Stomach smooth muscle (tissue), 2 donors: Measurements from ENCODE around the gene TTC7B.

Experiments
- H3K27ac ChIP-seq: one replicate; pipeline ENCODE4 v1.7.0; 2013; ENCODE audit warnings: mild to moderate bottlenecking, low read length, inconsistent platforms
- H3K27me3 ChIP-seq, 2 donors: one replicate each; pipeline ENCODE4 v1.7.0; 2013; ENCODE audit warnings: low read length in 2 of 2; ENCODE audit not compliant: insufficient read depth in 2 of 2, control insufficient read depth in 1 of 2
- H3K36me3 ChIP-seq, 2 donors: one replicate each; pipeline ENCODE4 v1.7.0; 2013; ENCODE audit warnings: low read length in 2 of 2; ENCODE audit not compliant: control insufficient read depth in 2 of 2, insufficient read depth in 2 of 2
- H3K4me1 ChIP-seq: one replicate; pipeline ENCODE4 v1.7.0; 2013; ENCODE audit warnings: low read length; ENCODE audit not compliant: control insufficient read depth, insufficient read depth
- H3K4me3 ChIP-seq, 2 donors: one replicate each; pipeline ENCODE4 v1.7.0; 2013; ENCODE audit warnings: low read length in 2 of 2
- H3K9ac ChIP-seq, 2 donors: one replicate each; pipeline ENCODE4 v1.7.0; 2013; ENCODE audit warnings: low read length in 2 of 2, mild to moderate bottlenecking in 1 of 2
- H3K9me3 ChIP-seq, 2 donors: one replicate each; pipeline ENCODE4 v1.7.0; 2013; ENCODE audit warnings: low read length in 2 of 2; ENCODE audit not compliant: control insufficient read depth in 2 of 2
- donor health status: healthy.
- donor health status: Pancreatic carcinoma.

The TTC7B gene

GRCh38 chr14:90576981-90577660 is 239.1 kb downstream of the TTC7B start:
- Histone ChIP-seq H3K36me3 (peaks cover 0 to 12% of the 10 kb centered on the region in 2 donors), H3K4me1 (peaks cover 28% of the 10 kb centered on the region), H3K27me3 (no peaks in the 10 kb centered on the region), H3K4me3 (no peak overlapping the region), H3K9me3 (no peaks in the 10 kb centered on the region), H3K9ac (no peak overlapping the region), H3K27ac (peak overlapping the region; percentile 24)

- H3K4me1 ChIP-seq, result peaks cover 28% of the 10 kb centered on the region
Measured at GRCh38 chr14:90576581-90576980, 239.6 kb downstream of the TTC7B start.

GRCh38 chr14:90575781-90576180 is 240.4 kb downstream of the TTC7B start:
- Histone ChIP-seq H3K27ac (no peak overlapping the region), H3K36me3 (peaks cover 0 to 14% of the 10 kb centered on the region in 2 donors), H3K9ac (no peak overlapping the region), H3K27me3 (no peaks in the 10 kb centered on the region), H3K4me3 (no peak overlapping the region), H3K9me3 (no peaks in the 10 kb centered on the region), H3K4me1 (peaks cover 26% of the 10 kb centered on the region)

More at GRCh38 chr14:90576581-90576980, 239.6 kb downstream of the TTC7B start:
- Histone ChIP-seq H3K27me3 (no peaks in the 10 kb centered on the region), H3K9me3 (no peaks in the 10 kb centered on the region), H3K9ac (no peak overlapping the region), H3K36me3 (peaks cover 0 to 12% of the 10 kb centered on the region in 2 donors), H3K27ac (no peak overlapping the region), H3K4me3 (no peak overlapping the region)

DNA sequence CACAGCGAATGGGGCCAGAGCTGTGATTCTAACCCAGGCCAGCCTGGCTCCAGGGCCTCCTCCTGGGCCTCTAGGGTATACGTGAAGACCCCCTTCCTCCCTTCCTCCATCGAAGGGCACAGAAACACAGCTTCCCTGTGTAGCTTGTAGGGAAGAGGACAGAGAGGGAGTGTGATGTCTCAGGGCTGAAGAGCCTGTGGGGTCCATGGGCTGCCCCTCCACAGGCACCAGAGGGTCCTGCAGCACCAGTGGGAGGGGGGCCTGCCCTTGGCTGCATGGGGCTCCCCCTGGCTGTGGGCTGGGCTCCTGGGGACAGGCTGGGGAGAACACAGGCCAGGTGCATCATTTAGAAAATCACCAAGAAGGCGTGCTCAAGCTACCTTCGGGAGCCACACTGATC is 240.9 kb downstream of the TTC7B start:
- Histone ChIP-seq H3K4me1 (peaks cover 22% of the 10 kb centered on the region), H3K9ac (no peak overlapping the region), H3K9me3 (no peaks in the 10 kb centered on the region), H3K36me3 (peaks cover 0 to 16% of the 10 kb centered on the region in 2 donors), H3K27me3 (no peaks in the 10 kb centered on the region), H3K4me3 (no peak overlapping the region), H3K27ac (peak overlapping the region; percentile 55)

GRCh38 chr14:90574188-90575131 is 241.8 kb downstream of the TTC7B start:
- peaks cover 0 to 19% of the 10 kb centered on the region in 2 donors for H3K36me3 ChIP-seq
- H3K27ac ChIP-seq, result peak overlapping the region; percentile 55
- no peaks in the 10 kb centered on the region for H3K9me3 ChIP-seq
- H3K27me3 ChIP-seq, result no peaks in the 10 kb centered on the region
- H3K4me1 ChIP-seq, result peaks cover 24% of the 10 kb centered on the region
- no peak overlapping the region for H3K4me3 ChIP-seq
- peak overlapping the region in 1 of 2 donors; percentile 29 for H3K9ac ChIP-seq

DNA sequence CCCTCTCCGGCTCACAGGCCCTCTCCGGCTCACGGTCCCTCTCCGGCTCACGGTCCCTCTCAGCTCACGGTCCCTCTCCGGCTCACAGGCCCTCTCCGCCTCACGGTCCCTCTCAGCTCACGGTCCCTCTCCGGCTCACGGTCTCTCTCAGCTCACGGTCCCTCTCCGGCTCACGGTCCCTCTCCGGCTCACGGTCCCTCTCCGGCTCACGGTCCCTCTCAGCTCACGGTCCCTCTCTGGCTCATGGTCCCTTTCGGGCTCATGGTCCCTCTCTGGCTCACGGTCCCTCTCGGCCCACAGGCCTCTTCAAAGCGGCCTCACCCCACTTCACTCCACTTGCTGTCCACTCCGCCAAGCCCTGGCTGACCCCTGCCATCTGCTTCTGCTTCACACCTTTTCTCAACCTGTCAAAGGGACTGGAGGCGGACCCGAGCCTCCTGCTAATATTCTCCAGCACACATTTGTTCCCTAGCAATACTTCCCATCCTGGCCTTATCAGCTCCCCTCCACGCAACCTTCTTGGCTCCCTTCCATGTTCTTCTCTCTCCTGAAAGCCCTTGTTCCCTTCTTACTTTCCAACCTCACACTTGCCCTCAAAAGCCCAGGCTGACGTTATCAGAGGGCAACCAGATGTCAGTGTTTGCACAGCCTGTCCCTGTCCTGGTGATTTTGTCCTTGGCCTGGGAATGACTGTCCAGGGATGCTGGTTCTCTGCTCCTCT is 242.7 kb downstream of the TTC7B start:
- Histone ChIP-seq H3K4me3 (no peak overlapping the region), H3K4me1 (peaks cover 33% of the 10 kb centered on the region), H3K27ac (peak overlapping the region; percentile 31), H3K27me3 (no peaks in the 10 kb centered on the region), H3K9me3 (no peaks in the 10 kb centered on the region), H3K36me3 (peaks cover 0 to 16% of the 10 kb centered on the region in 2 donors), H3K9ac (no peak overlapping the region)

- H3K4me3 ChIP-seq, result no peak overlapping the region
- no peak overlapping the region for H3K27ac ChIP-seq
- no peak overlapping the region for H3K9ac ChIP-seq
- H3K9me3 ChIP-seq, result no peaks in the 10 kb centered on the region
- H3K36me3 ChIP-seq, result peaks cover 0 to 13% of the 10 kb centered on the region in 2 donors
- no peaks in the 10 kb centered on the region for H3K27me3 ChIP-seq
- H3K4me1 ChIP-seq, result peaks cover 34% of the 10 kb centered on the region
Measured at GRCh38 chr14:90572441-90573150, 243.6 kb downstream of the TTC7B start.

GRCh38 chr14:90571149-90571947 is 244.9 kb downstream of the TTC7B start:
- no peaks in the 10 kb centered on the region for H3K9me3 ChIP-seq

GRCh38 chr14:90570461-90570860 is 245.8 kb downstream of the TTC7B start:
- Histone ChIP-seq H3K4me1 (peaks cover 47% of the 10 kb centered on the region), H3K4me3 (no peak overlapping the region), H3K27ac (peak overlapping the region; percentile 85), H3K9ac (no peak overlapping the region), H3K9me3 (no peaks in the 10 kb centered on the region), H3K36me3 (peaks cover 0 to 8% of the 10 kb centered on the region in 2 donors), H3K27me3 (no peaks in the 10 kb centered on the region)

More at GRCh38 chr14:90571149-90571947, 244.9 kb downstream of the TTC7B start:
- peaks cover 0 to 8% of the 10 kb centered on the region in 2 donors for H3K36me3 ChIP-seq
- H3K4me3 ChIP-seq, result no peak overlapping the region
- H3K27me3 ChIP-seq, result no peaks in the 10 kb centered on the region
- H3K4me1 ChIP-seq, result peaks cover 44% of the 10 kb centered on the region
- H3K27ac ChIP-seq, result no peak overlapping the region
- H3K9ac ChIP-seq, result no peak overlapping the region
